Measurements from ENCODE around the gene MPP2.

DNA sequence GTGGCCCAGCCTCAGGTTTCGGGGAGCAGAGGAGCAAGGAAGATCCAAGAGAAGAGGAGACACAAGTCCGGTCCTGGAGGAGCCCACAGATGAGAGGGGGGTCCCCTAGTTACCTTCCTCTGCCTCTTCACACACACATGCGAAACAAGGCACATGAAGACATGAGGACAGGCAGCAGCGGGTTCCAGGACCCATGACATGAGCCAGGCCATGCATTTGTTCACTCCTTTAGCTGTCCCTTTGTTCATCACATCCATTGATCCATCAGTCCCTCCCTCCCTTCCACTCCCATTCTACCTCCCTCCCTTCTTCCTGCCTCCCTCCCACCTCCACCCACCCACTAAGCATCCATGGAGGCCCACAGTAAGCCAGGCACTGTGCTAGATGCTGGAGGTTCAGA is 25.6 kb upstream of the MPP2 start:
- TF ChIP-seq, protein P1, sequence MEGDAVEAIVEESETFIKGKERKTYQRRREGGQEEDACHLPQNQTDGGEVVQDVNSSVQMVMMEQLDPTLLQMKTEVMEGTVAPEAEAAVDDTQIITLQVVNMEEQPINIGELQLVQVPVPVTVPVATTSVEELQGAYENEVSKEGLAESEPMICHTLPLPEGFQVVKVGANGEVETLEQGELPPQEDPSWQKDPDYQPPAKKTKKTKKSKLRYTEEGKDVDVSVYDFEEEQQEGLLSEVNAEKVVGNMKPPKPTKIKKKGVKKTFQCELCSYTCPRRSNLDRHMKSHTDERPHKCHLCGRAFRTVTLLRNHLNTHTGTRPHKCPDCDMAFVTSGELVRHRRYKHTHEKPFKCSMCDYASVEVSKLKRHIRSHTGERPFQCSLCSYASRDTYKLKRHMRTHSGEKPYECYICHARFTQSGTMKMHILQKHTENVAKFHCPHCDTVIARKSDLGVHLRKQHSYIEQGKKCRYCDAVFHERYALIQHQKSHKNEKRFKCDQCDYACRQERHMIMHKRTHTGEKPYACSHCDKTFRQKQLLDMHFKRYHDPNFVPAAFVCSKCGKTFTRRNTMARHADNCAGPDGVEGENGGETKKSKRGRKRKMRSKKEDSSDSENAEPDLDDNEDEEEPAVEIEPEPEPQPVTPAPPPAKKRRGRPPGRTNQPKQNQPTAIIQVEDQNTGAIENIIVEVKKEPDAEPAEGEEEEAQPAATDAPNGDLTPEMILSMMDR (IDR thresholded peaks at IDR 0.05): no peak
- TF ChIP-seq POLR2A (IDR thresholded peaks at IDR 0.05): no peak
